Measurements from ENCODE around the gene TMEM270. TPM values are rescaled to one million over a fixed set of nuclear protein-coding genes. Genes with fewer than 3 reads are reported as not detected.

Gene TMEM270, protein sequence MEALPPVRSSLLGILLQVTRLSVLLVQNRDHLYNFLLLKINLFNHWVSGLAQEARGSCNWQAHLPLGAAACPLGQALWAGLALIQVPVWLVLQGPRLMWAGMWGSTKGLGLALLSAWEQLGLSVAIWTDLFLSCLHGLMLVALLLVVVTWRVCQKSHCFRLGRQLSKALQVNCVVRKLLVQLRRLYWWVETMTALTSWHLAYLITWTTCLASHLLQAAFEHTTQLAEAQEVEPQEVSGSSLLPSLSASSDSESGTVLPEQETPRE
- total RNA-seq = not detected
- not detected for polyA plus RNA-seq (2013, experiment 1 of 2)
- not detected for polyA plus RNA-seq (2013, experiment 2 of 2)
- long read RNA-seq, experiment 1 = 0 reads
- long read RNA-seq, experiment 2 = 0 reads
- long read RNA-seq, experiment 3 = 0 reads
- long read RNA-seq, experiment 4 = 0 reads

DNA sequence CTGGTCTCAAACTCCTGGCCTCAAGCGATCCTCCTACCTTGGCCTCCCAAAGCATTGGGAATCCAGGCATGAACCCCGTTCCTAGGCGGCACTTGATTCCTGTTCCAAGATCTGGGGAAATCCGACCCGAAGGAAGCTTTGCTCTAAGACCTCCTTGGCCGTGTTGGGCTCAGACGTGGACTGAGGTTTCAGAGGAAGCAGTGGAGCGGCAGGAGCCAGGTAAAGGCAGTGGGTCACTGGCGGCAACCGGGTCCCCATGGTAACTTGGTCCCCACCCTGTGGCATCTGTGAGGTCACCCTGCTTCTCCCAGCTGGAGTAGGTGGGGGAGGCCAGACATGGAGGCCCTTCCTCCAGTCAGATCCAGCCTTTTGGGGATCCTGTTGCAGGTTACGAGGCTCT lies at the start of gene TMEM270:
Gene TMEM270, plus strand, starts transcription at position 301 of the 400 bp plus-strand sequence. Its CDS starts 36 bp downstream, at position 337.
- Mint-ChIP-seq H3K27ac (no peak within 1 kb of the TSS), H3K4me3 (no peak within 1 kb of the TSS), H3K27me3 (ENCODE audit: insufficient read depth) (peaks cover 28% of the 10 kb centered on the region), H3K9me3 (peaks cover 18% of the 10 kb centered on the region), H3K36me3 (ENCODE audit: low read depth) (no peaks in the 10 kb centered on the region), H3K4me1 (no peaks in the 10 kb centered on the region)
- TF ChIP-seq, protein P1, sequence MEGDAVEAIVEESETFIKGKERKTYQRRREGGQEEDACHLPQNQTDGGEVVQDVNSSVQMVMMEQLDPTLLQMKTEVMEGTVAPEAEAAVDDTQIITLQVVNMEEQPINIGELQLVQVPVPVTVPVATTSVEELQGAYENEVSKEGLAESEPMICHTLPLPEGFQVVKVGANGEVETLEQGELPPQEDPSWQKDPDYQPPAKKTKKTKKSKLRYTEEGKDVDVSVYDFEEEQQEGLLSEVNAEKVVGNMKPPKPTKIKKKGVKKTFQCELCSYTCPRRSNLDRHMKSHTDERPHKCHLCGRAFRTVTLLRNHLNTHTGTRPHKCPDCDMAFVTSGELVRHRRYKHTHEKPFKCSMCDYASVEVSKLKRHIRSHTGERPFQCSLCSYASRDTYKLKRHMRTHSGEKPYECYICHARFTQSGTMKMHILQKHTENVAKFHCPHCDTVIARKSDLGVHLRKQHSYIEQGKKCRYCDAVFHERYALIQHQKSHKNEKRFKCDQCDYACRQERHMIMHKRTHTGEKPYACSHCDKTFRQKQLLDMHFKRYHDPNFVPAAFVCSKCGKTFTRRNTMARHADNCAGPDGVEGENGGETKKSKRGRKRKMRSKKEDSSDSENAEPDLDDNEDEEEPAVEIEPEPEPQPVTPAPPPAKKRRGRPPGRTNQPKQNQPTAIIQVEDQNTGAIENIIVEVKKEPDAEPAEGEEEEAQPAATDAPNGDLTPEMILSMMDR (conservative IDR thresholded peaks at IDR 0.05) = no peak
- no peak within 1 kb of the TSS for H3K4me3 ChIP-seq (ENCODE audit: low read length)
- H3K27me3 ChIP-seq (ENCODE audit: control insufficient read depth, insufficient read depth, low read length, poor library complexity, severe bottlenecking) = peaks cover 12% of the 10 kb centered on the region
- H3K4me1 ChIP-seq (ENCODE audit: control insufficient read depth, insufficient read depth, low read length) = no peaks in the 10 kb centered on the region
- H3K27ac ChIP-seq (ENCODE audit: low read depth, low read length) = no peak within 1 kb of the TSS
- no peak within 1 kb of the TSS for H3K9ac ChIP-seq (ENCODE audit: extremely low read depth, low read length, poor library complexity, severe bottlenecking)
- no peaks in the 10 kb centered on the region for H3K36me3 ChIP-seq (ENCODE audit: control insufficient read depth, insufficient read depth, low read length)
- H3K9me3 ChIP-seq (ENCODE audit: control insufficient read depth, low read length) = peaks cover 5% of the 10 kb centered on the region
- 84 to 88% methylated on average over 7 to 11 of the region's 11 CpGs for WGBS, 2 experiments (ENCODE audit: insufficient coverage in 1 of 2, insufficient read length in 1 of 2)
- no peak for DNase-seq

DNA sequence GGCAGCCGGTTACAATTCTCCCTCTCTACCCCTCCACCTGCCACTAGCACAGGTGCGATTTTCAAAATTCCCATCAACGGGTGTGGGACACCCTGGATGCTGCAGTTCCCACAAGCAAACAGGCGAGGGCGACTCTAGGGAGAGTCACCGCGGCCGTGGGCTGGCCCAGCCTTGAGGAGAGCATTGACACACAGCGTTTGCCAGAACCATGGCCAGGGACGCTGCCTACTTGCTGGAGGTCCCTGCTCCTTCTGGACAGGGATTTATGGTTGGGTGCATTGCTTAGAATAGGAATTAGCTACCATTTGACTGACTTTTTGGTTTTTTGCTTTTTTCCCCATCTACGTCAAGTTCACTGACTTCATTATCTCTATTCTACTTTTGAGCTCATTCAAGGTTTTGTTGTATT lies 49.2 kb upstream of the TMEM270 start:
- H3K4me1 Mint-ChIP-seq = no peaks in the 10 kb centered on the region
- no peaks in the 10 kb centered on the region for H3K9me3 ChIP-seq (ENCODE audit: control insufficient read depth, low read length)
- WGBS, 2 experiments (ENCODE audit: insufficient coverage in 1 of 2, insufficient read length in 1 of 2) = 3 to 8% methylated on average over 7 to 10 of the region's 11 CpGs
- no peak overlapping the region for H3K4me3 ChIP-seq (ENCODE audit: low read length)
- no peak overlapping the region for H3K27ac ChIP-seq (ENCODE audit: low read depth, low read length)
- TF ChIP-seq, protein P1 (conservative IDR thresholded peaks at IDR 0.05) = peak; percentile 88
- H3K36me3 ChIP-seq (ENCODE audit: control insufficient read depth, insufficient read depth, low read length) = no peaks in the 10 kb centered on the region
- H3K27me3 Mint-ChIP-seq (ENCODE audit: insufficient read depth) = peaks cover 2% of the 10 kb centered on the region
- H3K27me3 ChIP-seq (ENCODE audit: control insufficient read depth, insufficient read depth, low read length, poor library complexity, severe bottlenecking) = no peaks in the 10 kb centered on the region
- no peak overlapping the region for H3K27ac Mint-ChIP-seq
- no peaks in the 10 kb centered on the region for H3K4me1 ChIP-seq (ENCODE audit: control insufficient read depth, insufficient read depth, low read length)
- peak; percentile 96 for DNase-seq
- H3K9ac ChIP-seq (ENCODE audit: extremely low read depth, low read length, poor library complexity, severe bottlenecking) = no peak overlapping the region
- H3K36me3 Mint-ChIP-seq (ENCODE audit: low read depth) = no peaks in the 10 kb centered on the region
- no peaks in the 10 kb centered on the region for H3K9me3 Mint-ChIP-seq
- H3K4me3 Mint-ChIP-seq = no peak overlapping the region

DNA sequence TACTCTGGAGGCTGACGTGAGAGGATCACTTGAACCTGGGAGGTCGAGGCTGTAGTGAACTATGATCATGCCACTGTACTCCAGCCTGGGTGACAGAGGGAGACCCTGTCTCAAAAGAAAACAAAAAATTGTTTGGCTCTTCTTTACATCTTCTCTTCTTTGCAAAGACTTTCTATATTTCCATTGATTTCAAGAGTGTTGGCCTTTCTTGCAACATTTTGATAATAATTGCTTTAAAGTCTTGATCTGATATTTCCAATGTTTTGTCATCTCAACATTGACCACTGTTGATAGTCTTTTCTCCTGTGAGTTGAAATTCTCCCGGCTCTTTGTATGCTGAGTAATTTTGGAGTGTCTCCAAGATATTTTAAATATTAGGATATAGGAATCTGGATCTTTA lies 48.0 kb upstream of the TMEM270 start:
- no peak overlapping the region for H3K27ac Mint-ChIP-seq
- no peak overlapping the region for H3K4me3 Mint-ChIP-seq
- Histone ChIP-seq H3K9me3 (ENCODE audit: control insufficient read depth, low read length) (no peaks in the 10 kb centered on the region), H3K27ac (ENCODE audit: low read depth, low read length) (no peak overlapping the region), H3K4me3 (ENCODE audit: low read length) (no peak overlapping the region), H3K9ac (ENCODE audit: extremely low read depth, low read length, poor library complexity, severe bottlenecking) (no peak overlapping the region), H3K36me3 (ENCODE audit: control insufficient read depth, insufficient read depth, low read length) (no peaks in the 10 kb centered on the region), H3K4me1 (ENCODE audit: control insufficient read depth, insufficient read depth, low read length) (no peaks in the 10 kb centered on the region), H3K27me3 (ENCODE audit: control insufficient read depth, insufficient read depth, low read length, poor library complexity, severe bottlenecking) (no peaks in the 10 kb centered on the region)
- H3K4me1 Mint-ChIP-seq = no peaks in the 10 kb centered on the region
- no peaks in the 10 kb centered on the region for H3K9me3 Mint-ChIP-seq
- TF ChIP-seq, protein P1 (conservative IDR thresholded peaks at IDR 0.05) = no peak
- DNase-seq = no peak
- H3K27me3 Mint-ChIP-seq (ENCODE audit: insufficient read depth) = peaks cover 2% of the 10 kb centered on the region
- WGBS, 2 experiments (ENCODE audit: insufficient coverage in 1 of 2, insufficient read length in 1 of 2) = 83 to 92% methylated on average over 2 to 3 of the region's 3 CpGs
- H3K36me3 Mint-ChIP-seq (ENCODE audit: low read depth) = no peaks in the 10 kb centered on the region

All from endodermal cell (in vitro differentiated cells).